Measurements from ENCODE around the gene MCC.

- TF ChIP-seq CTCF (IDR thresholded peaks at IDR 0.05) (no peak), REST (IDR thresholded peaks at IDR 0.05; ENCODE audit: insufficient read depth in 1 of 2, low read depth in 2 of 2, low read length in 1 of 2) (no peak), SIN3A (IDR thresholded peaks at IDR 0.05; ENCODE audit: borderline replicate concordance, insufficient read depth, low read depth, low read length) (no peak), TCF7L2 (IDR thresholded peaks at IDR 0.05; ENCODE audit: low read depth, low read length) (no peak), POLR2AphosphoS5 (IDR thresholded peaks at IDR 0.05; ENCODE audit: low read depth, low read length) (no peak)
Measured at GRCh38 chr5:113170707-113171106, 317.5 kb downstream of the MCC start.

All from Panc1 (cell line).